NK-92 (cell line): ENCODE measurements around the gene ADAR.

Experiments
- DNase-seq: peaks from one replicate; lab custom pipeline; 2025; ENCODE audit not compliant: unreplicated experiment; lab: John Stamatoyannopoulos, UW

Gene ADAR

GRCh38 chr1:154619181-154619948, 11.4 kb upstream of the ADAR start:
- DNase-seq = no peak

GRCh38 chr1:154616659-154617345, 8.8 kb upstream of the ADAR start:
- DNase-seq = no peak

GRCh38 chr1:154615411-154615810, 7.4 kb upstream of the ADAR start:
- DNase-seq = no peak

GRCh38 chr1:154614901-154615300, 6.9 kb upstream of the ADAR start:
- DNase-seq = no peak

- DNase-seq = no peak
These were observed 6.3 kb upstream of the ADAR start for GRCh38 chr1:154614247-154614646.

- DNase-seq = no peak
These were observed 3.3 kb upstream of the ADAR start for GRCh38 chr1:154611150-154611862.

- DNase-seq = no peak
These were observed 1.7 kb upstream of the ADAR start for GRCh38 chr1:154609398-154610380.

- no peak for DNase-seq
These were observed 648 bp upstream of the ADAR start for GRCh38 chr1:154608397-154609270.

- no peak for DNase-seq
These were observed 829 bp downstream of the ADAR start for GRCh38 chr1:154607106-154607608.

GRCh38 chr1:154605534-154605933, 2.5 kb downstream of the ADAR start:
- no peak for DNase-seq

GRCh38 chr1:154603317-154603716, 4.7 kb downstream of the ADAR start:
- no peak for DNase-seq

- no peak for DNase-seq
These were observed 8.3 kb downstream of the ADAR start for GRCh38 chr1:154599658-154600057.

- no peak for DNase-seq
These were observed 8.9 kb downstream of the ADAR start for GRCh38 chr1:154598871-154599635.

- DNase-seq = no peak
These were observed 12.4 kb downstream of the ADAR start for GRCh38 chr1:154595621-154596020.

- DNase-seq = no peak
These were observed 13.2 kb downstream of the ADAR start for GRCh38 chr1:154594811-154595210.

- DNase-seq = no peak
These were observed 14.6 kb downstream of the ADAR start for GRCh38 chr1:154593390-154593789.

- DNase-seq = no peak
These were observed 16.8 kb downstream of the ADAR start for GRCh38 chr1:154591206-154591605.

- DNase-seq = no peak
These were observed 17.2 kb downstream of the ADAR start for GRCh38 chr1:154590756-154591155.

GRCh38 chr1:154589780-154590179, 18.2 kb downstream of the ADAR start:
- DNase-seq = no peak
